Neural cell (in vitro differentiated cells): ENCODE data around the gene KCNJ1. TPM values are rescaled to one million over a fixed set of nuclear protein-coding genes. Genes with fewer than 3 reads are reported as not detected.

Source experiments
- H2AFZ ChIP-seq: fragments of 200-600, 300-800 bp; sonication (generic), shearing (Covaris generic); 2 replicates; pipeline ENCODE4 v1.6.0; 2014; ENCODE audit warnings: low read depth, mild to moderate bottlenecking, antibody characterized with exemption, low read length, moderate library complexity
- H3F3A ChIP-seq: fragments of 200-600 bp; shearing (Covaris generic); 2 replicates; pipeline ENCODE4 v1.6.1; 2016; ENCODE audit warnings: mild to moderate bottlenecking, moderate library complexity, mixed read lengths, antibody characterized with exemption, low read length; ENCODE audit not compliant: insufficient read depth, poor library complexity, severe bottlenecking
- H3K27ac ChIP-seq: fragments of 200-600, 300-800 bp; sonication (generic), shearing (Covaris generic); 2 replicates; pipeline ENCODE4 v1.5.1; 2014; ENCODE audit warnings: mild to moderate bottlenecking, low read length, moderate library complexity
- H3K27me3 ChIP-seq: fragments of 300-800, 200-600 bp; sonication (generic), shearing (Covaris generic); 2 replicates; pipeline ENCODE4 v1.6.0; 2014; ENCODE audit warnings: mild to moderate bottlenecking, low read depth, low read length, moderate library complexity; ENCODE audit not compliant: insufficient read depth
- H3K36me3 ChIP-seq: fragments of 300-800, 200-600 bp; sonication (generic), shearing (Covaris generic); 2 replicates; pipeline ENCODE4 v1.5.1; 2014; ENCODE audit warnings: mild to moderate bottlenecking, antibody characterized with exemption, low read length, moderate library complexity; ENCODE audit not compliant: insufficient read depth
- H3K4me2 ChIP-seq: fragments of 300-800, 200-600 bp; sonication (generic), shearing (Covaris generic); 2 replicates; pipeline ENCODE4 v1.6.0; 2014; ENCODE audit warnings: mild to moderate bottlenecking, low read length
- H3K4me3 ChIP-seq: fragments of 300-800, 200-600 bp; sonication (generic), shearing (Covaris generic); 2 replicates; pipeline ENCODE4 v1.5.1; 2014; ENCODE audit warnings: mild to moderate bottlenecking, low read length, moderate library complexity
- H3K79me2 ChIP-seq: fragments of 200-600 bp; shearing (Covaris generic); replicated peaks from 2 replicates; pipeline ENCODE4 v1.6.0; 2014; ENCODE audit warnings: mild to moderate bottlenecking, low read length, moderate library complexity; ENCODE audit not compliant: insufficient read depth
- H3K9ac ChIP-seq: fragments of 300-800, 200-600 bp; sonication (generic), shearing (Covaris generic); 2 replicates; pipeline ENCODE4 v1.6.1; 2016; ENCODE audit warnings: mild to moderate bottlenecking, low read length, mixed read lengths
- H3K9me2 ChIP-seq: fragments of 200-600 bp; shearing (Covaris generic); 2 replicates; pipeline ENCODE4 v1.6.1; 2016; ENCODE audit warnings: mild to moderate bottlenecking, low read length, mixed read lengths; ENCODE audit not compliant: insufficient read depth
- H3K9me3 ChIP-seq: fragments of 200-600, 300-800 bp; sonication (generic), shearing (Covaris generic); 2 replicates; pipeline ENCODE4 v1.6.1; 2016; ENCODE audit warnings: mild to moderate bottlenecking, mixed run types, low read length, moderate library complexity, mixed read lengths
- H4K20me1 ChIP-seq: fragments of 200-600 bp; shearing (Covaris generic); 2 replicates; pipeline ENCODE4 v1.6.1; 2016; ENCODE audit warnings: mild to moderate bottlenecking, mixed run types; ENCODE audit not compliant: insufficient read depth
- CTCF ChIP-seq: fragments of 450-650 bp; IDR thresholded peaks from 2 replicates; pipeline ENCODE4 v1.5.1; 2014; ENCODE audit warnings: antibody characterized with exemption, mild to moderate bottlenecking, moderate library complexity; ENCODE audit not compliant: poor library complexity, severe bottlenecking
- EP300 ChIP-seq: fragments of 450-650 bp; conservative IDR thresholded peaks from 2 replicates; pipeline ENCODE4 v1.6.1; 2014; ENCODE audit warnings: antibody characterized with exemption, mild to moderate bottlenecking, moderate library complexity; ENCODE audit not compliant: poor library complexity, severe bottlenecking
- EZH2 ChIP-seq: fragments of 200-600, 300-800 bp; shearing (Covaris generic), sonication (generic); IDR thresholded peaks from 2 replicates; pipeline ENCODE4 v1.6.1; 2014; ENCODE audit warnings: antibody characterized with exemption, low read length, borderline replicate concordance, mild to moderate bottlenecking; ENCODE audit not compliant: insufficient read depth, poor library complexity, severe bottlenecking
- MXI1 ChIP-seq: fragments of 450-650 bp; conservative IDR thresholded peaks from 2 replicates; pipeline ENCODE4 v1.6.1; 2014; ENCODE audit warnings: antibody characterized with exemption, mild to moderate bottlenecking; ENCODE audit not compliant: poor library complexity, severe bottlenecking
- POLR2AphosphoS5 ChIP-seq: IDR thresholded peaks from 2 replicates; pipeline ENCODE4 v1.6.1; 2012
- RAD21 ChIP-seq: fragments of 450-650 bp; conservative IDR thresholded peaks from 2 replicates; pipeline ENCODE4 v1.6.1; 2014; ENCODE audit warnings: antibody characterized with exemption, mild to moderate bottlenecking, moderate library complexity
- REST ChIP-seq: IDR thresholded peaks from 2 replicates; pipeline ENCODE4 v1.6.1; 2012; ENCODE audit warnings: borderline replicate concordance
- SMC3 ChIP-seq: fragments of 450-650 bp; conservative IDR thresholded peaks from 2 replicates; pipeline ENCODE4 v1.6.1; 2014; ENCODE audit warnings: antibody characterized with exemption, mild to moderate bottlenecking, moderate library complexity; ENCODE audit not compliant: poor library complexity
- TAF1 ChIP-seq: IDR thresholded peaks from 2 replicates; pipeline ENCODE4 v1.6.1; 2012; ENCODE audit warnings: low read depth
- polyA plus RNA-seq: library from polyadenylated mRNA; depleted of rRNA; stranded (reverse); fragments of >200 nt; gene quantifications from 2 replicates; pipeline ENCODE4 v1.2.3, GENCODE V29; 2014

The KCNJ1 gene
- polyA plus RNA-seq, 1 donor from 2014 or later = 0.22 TPM

DNA sequence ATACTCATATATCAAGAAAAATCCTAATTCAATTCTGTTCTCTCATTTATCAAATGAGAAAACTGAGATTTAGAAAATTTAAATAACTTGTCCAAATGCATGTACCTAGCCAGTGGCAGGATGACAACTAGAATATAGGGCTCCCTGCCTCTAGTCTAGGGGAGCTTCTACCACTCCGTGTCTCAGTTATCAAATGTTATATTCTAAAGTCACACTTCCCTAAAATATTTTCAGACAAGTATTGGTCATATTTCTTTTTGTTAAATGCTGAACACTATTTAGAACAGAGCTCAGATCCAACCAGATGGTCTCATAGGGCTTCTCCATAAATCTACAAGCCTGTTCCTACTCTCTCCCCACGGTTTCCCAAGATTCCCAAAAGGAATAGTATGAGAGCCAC, 26.3 kb downstream of the KCNJ1 start:
- H3K9me2 ChIP-seq = no peaks in the 10 kb centered on the region
- no peaks in the 10 kb centered on the region for H3K9me3 ChIP-seq
- TF ChIP-seq EZH2 (no peak), POLR2AphosphoS5 (no peak), RAD21 (no peak), REST (no peak), EP300 (no peak), CTCF (no peak)
- no peak overlapping the region for H3K9ac ChIP-seq
- H4K20me1 ChIP-seq = no peaks in the 10 kb centered on the region
- H3K4me3 ChIP-seq = no peak overlapping the region
- no peak overlapping the region for H3K27ac ChIP-seq
- H2AFZ ChIP-seq = no peak overlapping the region
- no peaks in the 10 kb centered on the region for H3K36me3 ChIP-seq
- H3F3A ChIP-seq = no peaks in the 10 kb centered on the region
- H3K27me3 ChIP-seq = no peaks in the 10 kb centered on the region
- no peak overlapping the region for H3K4me2 ChIP-seq
- no peaks in the 10 kb centered on the region for H3K79me2 ChIP-seq

DNA sequence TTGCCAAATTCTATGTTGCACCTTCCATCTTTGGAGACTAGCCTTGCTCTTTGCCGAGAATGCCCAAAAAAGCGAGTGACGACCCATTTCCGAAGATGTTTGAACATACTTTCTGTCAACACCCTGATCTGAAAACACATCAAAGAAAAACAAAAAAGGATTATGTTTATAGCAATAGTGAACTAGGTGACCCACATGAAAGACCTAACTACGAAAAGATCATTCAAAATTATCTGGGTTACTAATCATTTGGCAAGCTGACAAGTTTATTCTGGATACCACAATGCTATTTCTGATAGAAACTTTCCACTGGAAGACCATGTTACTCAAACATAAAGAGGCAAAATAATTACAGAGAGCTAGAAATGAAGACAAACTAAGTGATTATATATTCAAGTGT, 27.0 kb downstream of the KCNJ1 start:
- Histone ChIP-seq H4K20me1 (no peaks in the 10 kb centered on the region), H3K79me2 (no peaks in the 10 kb centered on the region), H3K9me3 (no peaks in the 10 kb centered on the region), H3F3A (no peaks in the 10 kb centered on the region), H3K27me3 (no peaks in the 10 kb centered on the region), H3K36me3 (no peaks in the 10 kb centered on the region), H3K9ac (no peak overlapping the region), H2AFZ (no peak overlapping the region), H3K4me3 (no peak overlapping the region), H3K9me2 (no peaks in the 10 kb centered on the region), H3K27ac (no peak overlapping the region), H3K4me2 (no peak overlapping the region)
- TF ChIP-seq MXI1 (no peak), SMC3 (no peak), POLR2AphosphoS5 (no peak), REST (no peak), EZH2 (no peak), TAF1 (no peak), RAD21 (no peak), EP300 (no peak), CTCF (no peak)
